ENCODE results near the gene PAFAH2.

PAFAH2 gene

GRCh38 chr1:26015358-26015757 lies 17.5 kb upstream of the PAFAH2 start:
- no peaks in the 10 kb centered on the region for H3F3A ChIP-seq (ENCODE audit: insufficient read depth, low read length)
- no peak overlapping the region for H3K4me3 ChIP-seq (ENCODE audit: low read length)
- H2AFZ ChIP-seq (ENCODE audit: low read length), result no peak overlapping the region
- TF ChIP-seq EZH2phosphoT487 (IDR thresholded peaks at IDR 0.05; ENCODE audit: low read length) (no peak), CTCF (IDR thresholded peaks at IDR 0.05; ENCODE audit: low read length) (no peak), EZH2 (optimal IDR thresholded peaks at IDR 0.05; ENCODE audit: low read depth, low read length) (no peak)
- no peak overlapping the region for H3K4me2 ChIP-seq (ENCODE audit: low read depth, low read length)
- no peak for DNase-seq
- no peaks in the 10 kb centered on the region for H4K20me1 ChIP-seq (ENCODE audit: insufficient read depth, low read length)
- no peaks in the 10 kb centered on the region for H3K9me2 ChIP-seq (replicated peaks; ENCODE audit: insufficient read depth, low read length)
- H3K4me1 ChIP-seq (ENCODE audit: low read length), result peaks cover 6% of the 10 kb centered on the region; the same call in 1 of the 2 replicates
- H3K36me3 ChIP-seq (replicated peaks; ENCODE audit: insufficient read depth, low read length), result no peaks in the 10 kb centered on the region
- no peaks in the 10 kb centered on the region for H3K27me3 ChIP-seq (replicated peaks; ENCODE audit: insufficient read depth, low read length)
- no peak overlapping the region for H3K27ac ChIP-seq (ENCODE audit: low read length)
- H3K9ac ChIP-seq (ENCODE audit: low read length), result no peak overlapping the region
- H3K9me3 ChIP-seq (replicated peaks; ENCODE audit: insufficient read depth, low read length), result no peaks in the 10 kb centered on the region
- no peaks in the 10 kb centered on the region for H3K79me2 ChIP-seq (ENCODE audit: low read length)

GRCh38 chr1:26014179-26014578 lies 16.3 kb upstream of the PAFAH2 start:
- Histone ChIP-seq H3K4me3 (ENCODE audit: low read length) (no peak overlapping the region), H3K27me3 (replicated peaks; ENCODE audit: insufficient read depth, low read length) (no peaks in the 10 kb centered on the region), H3K36me3 (replicated peaks; ENCODE audit: insufficient read depth, low read length) (no peaks in the 10 kb centered on the region), H3K4me2 (ENCODE audit: low read depth, low read length) (no peak overlapping the region), H3K9ac (ENCODE audit: low read length) (no peak overlapping the region), H3K79me2 (ENCODE audit: low read length) (no peaks in the 10 kb centered on the region), H3F3A (ENCODE audit: insufficient read depth, low read length) (no peaks in the 10 kb centered on the region), H3K4me1 (ENCODE audit: low read length) (no peaks in the 10 kb centered on the region), H3K27ac (ENCODE audit: low read length) (no peak overlapping the region), H3K9me2 (replicated peaks; ENCODE audit: insufficient read depth, low read length) (no peaks in the 10 kb centered on the region), H4K20me1 (ENCODE audit: insufficient read depth, low read length) (no peaks in the 10 kb centered on the region), H2AFZ (ENCODE audit: low read length) (no peak overlapping the region), H3K9me3 (replicated peaks; ENCODE audit: insufficient read depth, low read length) (no peaks in the 10 kb centered on the region)
- no peak for DNase-seq
- TF ChIP-seq CTCF (IDR thresholded peaks at IDR 0.05; ENCODE audit: low read length) (no peak), EZH2phosphoT487 (IDR thresholded peaks at IDR 0.05; ENCODE audit: low read length) (no peak), EZH2 (optimal IDR thresholded peaks at IDR 0.05; ENCODE audit: low read depth, low read length) (no peak)

GRCh38 chr1:26012864-26013263 lies 15.0 kb upstream of the PAFAH2 start:
- Histone ChIP-seq H2AFZ (ENCODE audit: low read length) (no peak overlapping the region), H4K20me1 (ENCODE audit: insufficient read depth, low read length) (no peaks in the 10 kb centered on the region), H3K9me2 (replicated peaks; ENCODE audit: insufficient read depth, low read length) (no peaks in the 10 kb centered on the region), H3K9ac (ENCODE audit: low read length) (no peak overlapping the region), H3F3A (ENCODE audit: insufficient read depth, low read length) (no peaks in the 10 kb centered on the region), H3K36me3 (replicated peaks; ENCODE audit: insufficient read depth, low read length) (no peaks in the 10 kb centered on the region), H3K9me3 (replicated peaks; ENCODE audit: insufficient read depth, low read length) (no peaks in the 10 kb centered on the region), H3K4me1 (ENCODE audit: low read length) (no peaks in the 10 kb centered on the region), H3K79me2 (ENCODE audit: low read length) (no peaks in the 10 kb centered on the region), H3K4me3 (ENCODE audit: low read length) (no peak overlapping the region), H3K27me3 (replicated peaks; ENCODE audit: insufficient read depth, low read length) (no peaks in the 10 kb centered on the region), H3K4me2 (ENCODE audit: low read depth, low read length) (no peak overlapping the region), H3K27ac (ENCODE audit: low read length) (no peak overlapping the region)
- TF ChIP-seq CTCF (IDR thresholded peaks at IDR 0.05; ENCODE audit: low read length), result no peak
- no peak for DNase-seq
